ENCODE data around the gene TMEM50B. TPM values are rescaled to one million over a fixed set of nuclear protein-coding genes. Genes with fewer than 3 reads are reported as not detected.

The TMEM50B gene
- total RNA-seq, 1 experiment from 2014 or later: 21.5 TPM

DNA sequence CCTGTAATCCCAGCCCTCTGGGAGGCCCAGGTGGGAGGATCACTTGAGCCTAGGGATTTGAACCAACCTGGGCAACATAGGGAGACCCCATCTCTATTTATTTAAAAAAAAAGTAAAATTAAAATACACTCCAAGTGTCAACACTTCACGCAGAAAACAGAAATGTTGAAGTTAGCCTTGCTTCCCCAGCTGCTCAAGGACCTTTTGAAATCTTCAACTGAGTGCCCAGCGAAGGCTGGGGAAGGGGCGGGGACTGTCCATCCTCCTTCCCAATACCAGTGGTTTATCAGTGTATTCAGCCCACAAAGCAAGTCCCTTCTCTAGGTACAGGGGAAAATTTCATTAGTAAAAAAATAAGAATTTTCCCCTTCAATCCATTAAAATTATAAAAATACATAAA lies 14.0 kb upstream of the TMEM50B start:
- DNase-seq (no peak), ATAC-seq (no peak)
- no peaks in the 10 kb centered on the region for H3K9me3 ChIP-seq (ENCODE audit: low read length)
- no peak overlapping the region for H3K4me2 ChIP-seq (ENCODE audit: low read length)
- H3K4me3 ChIP-seq (ENCODE audit: low read length): no peak overlapping the region
- no peaks in the 10 kb centered on the region for H3K4me1 ChIP-seq (ENCODE audit: insufficient read depth, low read length)
- no peaks in the 10 kb centered on the region for H3K79me2 ChIP-seq (ENCODE audit: low read length)
- no peaks in the 10 kb centered on the region for H3F3A ChIP-seq (ENCODE audit: low read length, unreplicated experiment)
- intact Hi-C loops (cut with micrococcal nuclease): no loop called here
- no peak overlapping the region for H3K27ac ChIP-seq (ENCODE audit: low read length)
- ChIA-PET POLR2A (ENCODE audit: unreplicated experiment) (no interaction called here), CTCF (no interaction called here)
- no peaks in the 10 kb centered on the region for H4K20me1 ChIP-seq (ENCODE audit: low read length)
- no peaks in the 10 kb centered on the region for H3K27me3 ChIP-seq (ENCODE audit: low read length)
- no peaks in the 10 kb centered on the region for H3K36me3 ChIP-seq (ENCODE audit: low read depth, low read length)
- no peak overlapping the region for H2AFZ ChIP-seq (ENCODE audit: low read length)
- TF ChIP-seq, protein P1, sequence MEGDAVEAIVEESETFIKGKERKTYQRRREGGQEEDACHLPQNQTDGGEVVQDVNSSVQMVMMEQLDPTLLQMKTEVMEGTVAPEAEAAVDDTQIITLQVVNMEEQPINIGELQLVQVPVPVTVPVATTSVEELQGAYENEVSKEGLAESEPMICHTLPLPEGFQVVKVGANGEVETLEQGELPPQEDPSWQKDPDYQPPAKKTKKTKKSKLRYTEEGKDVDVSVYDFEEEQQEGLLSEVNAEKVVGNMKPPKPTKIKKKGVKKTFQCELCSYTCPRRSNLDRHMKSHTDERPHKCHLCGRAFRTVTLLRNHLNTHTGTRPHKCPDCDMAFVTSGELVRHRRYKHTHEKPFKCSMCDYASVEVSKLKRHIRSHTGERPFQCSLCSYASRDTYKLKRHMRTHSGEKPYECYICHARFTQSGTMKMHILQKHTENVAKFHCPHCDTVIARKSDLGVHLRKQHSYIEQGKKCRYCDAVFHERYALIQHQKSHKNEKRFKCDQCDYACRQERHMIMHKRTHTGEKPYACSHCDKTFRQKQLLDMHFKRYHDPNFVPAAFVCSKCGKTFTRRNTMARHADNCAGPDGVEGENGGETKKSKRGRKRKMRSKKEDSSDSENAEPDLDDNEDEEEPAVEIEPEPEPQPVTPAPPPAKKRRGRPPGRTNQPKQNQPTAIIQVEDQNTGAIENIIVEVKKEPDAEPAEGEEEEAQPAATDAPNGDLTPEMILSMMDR (conservative IDR thresholded peaks at IDR 0.05; ENCODE audit: low read depth, low read length): no peak
- no peak for TF ChIP-seq EZH2 (IDR thresholded peaks at IDR 0.05; ENCODE audit: low read length, unreplicated experiment)
- no peak for TF ChIP-seq EZH2phosphoT487 (IDR thresholded peaks at IDR 0.05; ENCODE audit: borderline replicate concordance, low read length)
- H3K9me2 ChIP-seq (replicated peaks; ENCODE audit: low read length): no peaks in the 10 kb centered on the region
- no peak overlapping the region for H3K9ac ChIP-seq (ENCODE audit: low read length)
- no TSS peak for BruUV-seq (replicated peaks)

DNA sequence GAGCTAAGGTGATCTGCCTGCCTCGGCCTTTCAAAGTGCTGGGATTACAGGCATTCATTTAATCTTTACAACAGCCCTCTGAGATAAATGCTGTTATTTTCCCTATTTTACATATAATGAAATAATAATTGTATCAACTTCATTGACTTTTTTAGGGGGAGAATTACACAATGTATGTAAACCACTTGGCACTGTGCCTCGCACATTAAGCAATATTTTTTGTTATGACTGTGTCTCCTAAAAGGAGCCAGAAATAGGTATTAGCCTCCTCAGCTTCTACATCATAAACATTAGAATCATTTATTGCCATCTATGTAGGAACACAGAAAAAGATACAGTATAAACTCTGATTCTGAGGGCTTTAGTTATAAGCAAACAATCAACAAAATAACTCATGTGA lies 12.8 kb upstream of the TMEM50B start:
- Histone ChIP-seq H3K4me3 (ENCODE audit: low read length) (no peak overlapping the region), H3K9me3 (ENCODE audit: low read length) (no peaks in the 10 kb centered on the region), H2AFZ (ENCODE audit: low read length) (no peak overlapping the region), H3K27me3 (ENCODE audit: low read length) (no peaks in the 10 kb centered on the region), H3F3A (ENCODE audit: low read length, unreplicated experiment) (no peaks in the 10 kb centered on the region), H3K9me2 (replicated peaks; ENCODE audit: low read length) (no peaks in the 10 kb centered on the region), H3K4me2 (ENCODE audit: low read length) (no peak overlapping the region), H3K4me1 (ENCODE audit: insufficient read depth, low read length) (no peaks in the 10 kb centered on the region), H3K27ac (ENCODE audit: low read length) (no peak overlapping the region), H3K79me2 (ENCODE audit: low read length) (no peaks in the 10 kb centered on the region), H4K20me1 (ENCODE audit: low read length) (no peaks in the 10 kb centered on the region), H3K36me3 (ENCODE audit: low read depth, low read length) (no peaks in the 10 kb centered on the region), H3K9ac (ENCODE audit: low read length) (no peak overlapping the region)
- POLR2A ChIA-PET (ENCODE audit: unreplicated experiment): no interaction called here
- BruUV-seq (replicated peaks): no TSS peak
- ATAC-seq (no peak), DNase-seq (peak; percentile 51)
- intact Hi-C loops (cut with micrococcal nuclease): no loop called here
- CTCF ChIA-PET: no interaction called here
- TF ChIP-seq, protein P1 (conservative IDR thresholded peaks at IDR 0.05; ENCODE audit: low read depth, low read length): no peak
- TF ChIP-seq EZH2 (IDR thresholded peaks at IDR 0.05; ENCODE audit: low read length, unreplicated experiment): no peak

DNA sequence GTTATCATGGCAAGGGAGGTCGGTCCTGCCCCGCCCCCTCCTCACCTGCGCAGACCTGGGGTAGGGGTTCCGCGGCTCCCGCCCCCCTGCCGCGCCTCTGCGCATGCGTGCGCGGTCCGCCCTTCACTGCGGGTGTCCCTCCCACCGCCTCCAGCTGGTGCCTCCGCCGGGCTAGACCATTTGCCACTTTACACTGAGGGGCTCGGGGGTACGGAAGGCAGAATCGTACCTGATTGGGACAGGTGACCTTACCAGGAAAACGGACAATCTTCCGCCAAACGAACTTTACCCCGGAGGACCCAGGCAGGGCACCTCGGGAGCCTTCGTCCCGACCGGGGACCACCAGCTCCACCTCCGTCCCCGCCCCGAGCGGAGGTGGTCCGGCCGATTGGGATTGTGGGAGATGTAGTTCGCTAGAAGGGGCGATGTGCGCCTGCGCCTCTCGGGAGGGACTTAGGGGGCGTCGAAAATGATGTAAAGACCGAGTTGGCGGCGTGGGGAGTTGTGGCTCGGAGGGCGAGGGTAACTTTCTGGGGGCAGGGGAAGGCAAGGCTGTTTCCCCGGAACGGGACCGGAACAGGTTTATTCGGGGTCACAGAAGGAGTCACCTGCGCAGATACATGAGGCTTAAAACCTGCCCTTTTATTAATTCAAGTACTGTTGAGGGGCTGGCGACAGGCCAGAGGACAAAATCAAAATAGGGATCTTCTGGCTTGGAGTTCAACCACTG lies 11.8 kb upstream of the TMEM50B start, which contains the start of gene DNAJC28:
Gene DNAJC28, minus strand, starts transcription at position 344 of the 730 bp plus-strand sequence. CDS start 2,323 bp downstream, outside the sequence.
- BruUV-seq (replicated peaks): no TSS peak
- Histone ChIP-seq H3K36me3 (ENCODE audit: low read depth, low read length) (no peaks in the 10 kb centered on the region), H2AFZ (ENCODE audit: low read length) (peak within 1 kb of the TSS; percentile 94), H3K4me3 (ENCODE audit: low read length) (peak within 1 kb of the TSS; percentile 82), H3K27me3 (ENCODE audit: low read length) (no peaks in the 10 kb centered on the region), H3K27ac (ENCODE audit: low read length) (no peak within 1 kb of the TSS), H3K79me2 (ENCODE audit: low read length) (no peaks in the 10 kb centered on the region), H3K4me1 (ENCODE audit: insufficient read depth, low read length) (no peaks in the 10 kb centered on the region), H3K9ac (ENCODE audit: low read length) (peak within 1 kb of the TSS; percentile 34), H3K4me2 (ENCODE audit: low read length) (peak within 1 kb of the TSS; percentile 83), H3F3A (ENCODE audit: low read length, unreplicated experiment) (no peaks in the 10 kb centered on the region), H3K9me3 (ENCODE audit: low read length) (no peaks in the 10 kb centered on the region), H3K9me2 (replicated peaks; ENCODE audit: low read length) (no peaks in the 10 kb centered on the region), H4K20me1 (ENCODE audit: low read length) (no peaks in the 10 kb centered on the region)
- ChIA-PET CTCF (interaction anchor here (0.6 to 1.5 kb wide), 4 partner anchors 12 to 295 kb away, joined by 3 to 16 read pairs (median 3); partner anchors contain the start of gene TMEM50B), POLR2A (ENCODE audit: unreplicated experiment) (interaction anchor here (0.6 to 1.6 kb wide), 3 partner anchors 8 to 52 kb away, joined by 5 to 29 read pairs (median 10); partner anchors contain the start of gene TMEM50B)
- ATAC-seq: peak; percentile 96
- TF ChIP-seq, protein P1 (conservative IDR thresholded peaks at IDR 0.05; ENCODE audit: low read depth, low read length): no peak
- TF ChIP-seq EZH2 (IDR thresholded peaks at IDR 0.05; ENCODE audit: low read length, unreplicated experiment) (no peak), EZH2phosphoT487 (IDR thresholded peaks at IDR 0.05; ENCODE audit: borderline replicate concordance, low read length) (no peak)
- peak; percentile 95 for DNase-seq
- intact Hi-C loops (cut with micrococcal nuclease): no loop called here

All from PC-3 (cell line).